ENCODE measurements around the gene MYO1D. TPM values are rescaled to one million over a fixed set of nuclear protein-coding genes. Genes with fewer than 3 reads are reported as not detected.

Gene MYO1D
- total RNA-seq, 1 experiment from 2014 or later, result 23.5 TPM

DNA sequence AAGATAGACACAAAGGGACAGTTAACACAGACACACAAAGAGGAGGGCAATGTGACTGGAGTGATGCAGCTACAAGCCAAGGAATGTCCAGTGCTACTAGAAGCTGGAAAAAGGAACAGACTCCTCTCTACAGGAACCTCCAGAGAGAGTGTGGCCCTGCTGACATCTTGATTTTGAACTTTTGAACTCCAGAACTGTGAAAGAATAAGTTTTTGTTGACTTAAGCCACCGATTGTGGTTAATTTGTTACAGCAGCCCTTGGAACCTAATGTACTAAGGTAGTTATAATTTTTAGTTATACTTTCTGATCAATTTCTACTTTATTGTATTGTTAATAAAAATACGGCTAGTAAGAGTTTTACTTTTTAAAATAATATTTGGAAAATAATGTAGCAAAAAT lies 129.1 kb downstream of the MYO1D start:
- no TSS peak for BruUV-seq (replicated peaks)
- intact Hi-C loops (cut with micrococcal nuclease), result no loop called here
- Histone ChIP-seq H3K27ac (ENCODE audit: low read length) (no peak overlapping the region), H3K9ac (ENCODE audit: low read length) (no peak overlapping the region), H3K36me3 (ENCODE audit: low read depth, low read length) (no peaks in the 10 kb centered on the region), H4K20me1 (ENCODE audit: low read length) (no peaks in the 10 kb centered on the region), H3K79me2 (ENCODE audit: low read length) (no peaks in the 10 kb centered on the region), H2AFZ (ENCODE audit: low read length) (no peak overlapping the region), H3K4me2 (ENCODE audit: low read length) (no peak overlapping the region), H3K4me1 (ENCODE audit: insufficient read depth, low read length) (peaks cover 12% of the 10 kb centered on the region), H3K4me3 (ENCODE audit: low read length) (no peak overlapping the region), H3K9me2 (replicated peaks; ENCODE audit: low read length) (no peaks in the 10 kb centered on the region), H3K9me3 (ENCODE audit: low read length) (no peaks in the 10 kb centered on the region), H3F3A (ENCODE audit: low read length, unreplicated experiment) (no peaks in the 10 kb centered on the region), H3K27me3 (ENCODE audit: low read length) (no peaks in the 10 kb centered on the region)
- DNase-seq, result no peak
- CTCF ChIA-PET, result no interaction called here
- POLR2A ChIA-PET (ENCODE audit: unreplicated experiment), result no interaction called here
- no peak for ATAC-seq
- TF ChIP-seq EZH2phosphoT487 (IDR thresholded peaks at IDR 0.05; ENCODE audit: borderline replicate concordance, low read length) (no peak), EZH2 (IDR thresholded peaks at IDR 0.05; ENCODE audit: low read length, unreplicated experiment) (no peak)
- TF ChIP-seq, protein P1, sequence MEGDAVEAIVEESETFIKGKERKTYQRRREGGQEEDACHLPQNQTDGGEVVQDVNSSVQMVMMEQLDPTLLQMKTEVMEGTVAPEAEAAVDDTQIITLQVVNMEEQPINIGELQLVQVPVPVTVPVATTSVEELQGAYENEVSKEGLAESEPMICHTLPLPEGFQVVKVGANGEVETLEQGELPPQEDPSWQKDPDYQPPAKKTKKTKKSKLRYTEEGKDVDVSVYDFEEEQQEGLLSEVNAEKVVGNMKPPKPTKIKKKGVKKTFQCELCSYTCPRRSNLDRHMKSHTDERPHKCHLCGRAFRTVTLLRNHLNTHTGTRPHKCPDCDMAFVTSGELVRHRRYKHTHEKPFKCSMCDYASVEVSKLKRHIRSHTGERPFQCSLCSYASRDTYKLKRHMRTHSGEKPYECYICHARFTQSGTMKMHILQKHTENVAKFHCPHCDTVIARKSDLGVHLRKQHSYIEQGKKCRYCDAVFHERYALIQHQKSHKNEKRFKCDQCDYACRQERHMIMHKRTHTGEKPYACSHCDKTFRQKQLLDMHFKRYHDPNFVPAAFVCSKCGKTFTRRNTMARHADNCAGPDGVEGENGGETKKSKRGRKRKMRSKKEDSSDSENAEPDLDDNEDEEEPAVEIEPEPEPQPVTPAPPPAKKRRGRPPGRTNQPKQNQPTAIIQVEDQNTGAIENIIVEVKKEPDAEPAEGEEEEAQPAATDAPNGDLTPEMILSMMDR (conservative IDR thresholded peaks at IDR 0.05; ENCODE audit: low read depth, low read length), result no peak

DNA sequence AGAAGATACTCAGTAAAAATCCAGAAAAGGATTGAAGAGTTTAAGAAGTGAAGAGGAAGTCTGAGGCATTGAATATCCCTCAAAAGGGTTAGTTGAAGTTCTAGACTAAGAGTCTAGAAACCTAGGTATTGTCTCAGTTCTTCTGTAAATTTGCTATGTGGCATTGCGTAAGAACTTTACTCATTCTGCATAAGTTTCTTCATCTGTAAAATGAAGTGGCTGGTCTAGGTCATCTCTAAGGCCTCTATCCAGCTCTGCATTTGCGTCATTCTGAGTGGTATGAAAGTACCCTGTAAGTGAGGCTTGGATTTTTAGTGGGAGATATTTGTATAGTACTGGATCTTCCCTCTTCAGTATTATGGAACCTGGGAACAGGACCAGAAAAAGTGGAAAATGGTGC lies 130.2 kb downstream of the MYO1D start:
- Histone ChIP-seq H3K4me1 (ENCODE audit: insufficient read depth, low read length) (peaks cover 12% of the 10 kb centered on the region), H3K9me2 (replicated peaks; ENCODE audit: low read length) (no peaks in the 10 kb centered on the region), H3K4me3 (ENCODE audit: low read length) (no peak overlapping the region), H3K27ac (ENCODE audit: low read length) (no peak overlapping the region), H3K36me3 (ENCODE audit: low read depth, low read length) (no peaks in the 10 kb centered on the region), H3K9me3 (ENCODE audit: low read length) (no peaks in the 10 kb centered on the region), H3K4me2 (ENCODE audit: low read length) (no peak overlapping the region), H3K27me3 (ENCODE audit: low read length) (no peaks in the 10 kb centered on the region), H3K79me2 (ENCODE audit: low read length) (no peaks in the 10 kb centered on the region), H2AFZ (ENCODE audit: low read length) (no peak overlapping the region), H4K20me1 (ENCODE audit: low read length) (no peaks in the 10 kb centered on the region), H3F3A (ENCODE audit: low read length, unreplicated experiment) (no peaks in the 10 kb centered on the region), H3K9ac (ENCODE audit: low read length) (no peak overlapping the region)
- ATAC-seq (no peak), DNase-seq (peak; percentile 19)
- CTCF ChIA-PET, result no interaction called here
- BruUV-seq (replicated peaks), result no TSS peak
- POLR2A ChIA-PET (ENCODE audit: unreplicated experiment), result no interaction called here
- intact Hi-C loops (cut with micrococcal nuclease), result no loop called here
- TF ChIP-seq EZH2phosphoT487 (IDR thresholded peaks at IDR 0.05; ENCODE audit: borderline replicate concordance, low read length), result no peak
- TF ChIP-seq, protein P1 (conservative IDR thresholded peaks at IDR 0.05; ENCODE audit: low read depth, low read length), result no peak
- no peak for TF ChIP-seq EZH2 (IDR thresholded peaks at IDR 0.05; ENCODE audit: low read length, unreplicated experiment)

DNA sequence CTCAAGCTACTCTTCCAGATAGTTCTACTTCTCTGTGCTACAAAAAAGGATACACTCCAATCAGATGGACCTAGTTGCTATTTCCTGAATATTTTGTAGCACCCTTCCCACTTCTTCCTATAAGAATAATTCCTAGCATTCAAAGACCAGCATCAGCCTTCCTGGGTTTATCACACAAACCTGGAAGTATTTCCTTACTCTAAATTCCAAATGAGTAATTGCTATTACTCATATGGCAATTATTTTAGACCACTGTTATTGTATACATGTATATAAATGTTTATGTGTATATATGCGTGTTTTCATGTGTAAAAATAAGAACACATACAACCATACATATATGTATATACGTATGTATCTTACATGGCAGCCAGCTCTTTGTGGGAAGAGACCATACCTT lies 130.6 kb downstream of the MYO1D start:
- ATAC-seq (peak; percentile 37), DNase-seq (peak; percentile 35)
- no peak for TF ChIP-seq EZH2 (IDR thresholded peaks at IDR 0.05; ENCODE audit: low read length, unreplicated experiment)
- no peak for TF ChIP-seq EZH2phosphoT487 (IDR thresholded peaks at IDR 0.05; ENCODE audit: borderline replicate concordance, low read length)
- TF ChIP-seq, protein P1 (conservative IDR thresholded peaks at IDR 0.05; ENCODE audit: low read depth, low read length), result no peak
- Histone ChIP-seq H3K79me2 (ENCODE audit: low read length) (no peaks in the 10 kb centered on the region), H3K27me3 (ENCODE audit: low read length) (no peaks in the 10 kb centered on the region), H3K36me3 (ENCODE audit: low read depth, low read length) (no peaks in the 10 kb centered on the region), H2AFZ (ENCODE audit: low read length) (no peak overlapping the region), H3K9me2 (replicated peaks; ENCODE audit: low read length) (no peaks in the 10 kb centered on the region), H3F3A (ENCODE audit: low read length, unreplicated experiment) (no peaks in the 10 kb centered on the region), H3K27ac (ENCODE audit: low read length) (no peak overlapping the region), H3K9ac (ENCODE audit: low read length) (no peak overlapping the region), H3K9me3 (ENCODE audit: low read length) (no peaks in the 10 kb centered on the region), H3K4me3 (ENCODE audit: low read length) (no peak overlapping the region), H4K20me1 (ENCODE audit: low read length) (no peaks in the 10 kb centered on the region), H3K4me1 (ENCODE audit: insufficient read depth, low read length) (peaks cover 12% of the 10 kb centered on the region), H3K4me2 (ENCODE audit: low read length) (no peak overlapping the region)
- BruUV-seq (replicated peaks), result no TSS peak
- CTCF ChIA-PET, result no interaction called here
- intact Hi-C loops (cut with micrococcal nuclease), result no loop called here
- POLR2A ChIA-PET (ENCODE audit: unreplicated experiment), result no interaction called here
